Fibroblast of skin of right biceps (primary cell): ENCODE data around the gene XRCC5.
"Not testable (repeated sequence)": the region's sequence is repeated elsewhere in the genome, so short reads cannot be mapped to it uniquely, and the experiment has no call there.

Experiments
- DNase-seq: peaks from one replicate; pipeline ENCODE4 v3.0.0-alpha.2; 2013

XRCC5 gene

GRCh38 chr2:216119986-216120385, 10.8 kb downstream of the XRCC5 start:
- DNase-seq, result no peak

- no peak for DNase-seq
These were observed 12.1 kb downstream of the XRCC5 start for GRCh38 chr2:216121255-216121654.

GRCh38 chr2:216126943-216127342, 17.8 kb downstream of the XRCC5 start:
- no peak for DNase-seq

GRCh38 chr2:216130346-216130971, 21.3 kb downstream of the XRCC5 start:
- no peak for DNase-seq

GRCh38 chr2:216131175-216131926, 22.2 kb downstream of the XRCC5 start:
- DNase-seq, result no peak

GRCh38 chr2:216132585-216132984, 23.4 kb downstream of the XRCC5 start:
- no peak for DNase-seq

GRCh38 chr2:216133397-216133796, 24.2 kb downstream of the XRCC5 start:
- no peak for DNase-seq

GRCh38 chr2:216134958-216135541, 25.9 kb downstream of the XRCC5 start:
- no peak for DNase-seq

GRCh38 chr2:216139884-216140283, 30.7 kb downstream of the XRCC5 start:
- DNase-seq, result no peak

GRCh38 chr2:216141516-216141915, 32.4 kb downstream of the XRCC5 start:
- not testable (repeated sequence) for DNase-seq

GRCh38 chr2:216142540-216142939, 33.4 kb downstream of the XRCC5 start:
- DNase-seq, result peak; percentile 81

GRCh38 chr2:216144372-216144771, 35.2 kb downstream of the XRCC5 start:
- no peak for DNase-seq

GRCh38 chr2:216144857-216145256, 35.7 kb downstream of the XRCC5 start:
- DNase-seq, result no peak

GRCh38 chr2:216146573-216146972, 37.4 kb downstream of the XRCC5 start:
- no peak for DNase-seq

- no peak for DNase-seq
These were observed 38.3 kb downstream of the XRCC5 start for GRCh38 chr2:216147172-216148131.

GRCh38 chr2:216148983-216149382, 39.8 kb downstream of the XRCC5 start:
- no peak for DNase-seq

GRCh38 chr2:216149741-216150140, 40.6 kb downstream of the XRCC5 start:
- DNase-seq, result peak; percentile 38

- DNase-seq, result peak; percentile 22
These were observed 42.3 kb downstream of the XRCC5 start for GRCh38 chr2:216151313-216152025.

- DNase-seq, result no peak
These were observed 46.8 kb downstream of the XRCC5 start for GRCh38 chr2:216155954-216156353.

GRCh38 chr2:216156822-216157221, 47.7 kb downstream of the XRCC5 start:
- no peak for DNase-seq

- DNase-seq, result no peak
These were observed 50.0 kb downstream of the XRCC5 start for GRCh38 chr2:216159144-216159543.

GRCh38 chr2:216159646-216160045, 50.5 kb downstream of the XRCC5 start:
- no peak for DNase-seq
